A549 (cell line): Measurements from ENCODE around the gene COQ4. TPM values are rescaled to one million over a fixed set of nuclear protein-coding genes. Genes with fewer than 3 reads are reported as not detected.

ENCODE experiments used
- ATAC-seq, 2 experiments: fragments of 200-7000 bp in 1 of 2; fragments of >200 bp in 1 of 2; cut with Nextera tagmentation in 1 of 2; cut with Tn5 transposase in 1 of 2; 3 replicates each; pipeline versions ENCODE4 v1.8.0 to v1.9.1; 2018 to 2020; ENCODE audit warnings: mild to moderate bottlenecking in 1 of 2, moderate library complexity in 1 of 2
- CTCF ChIA-PET: fragments of 300-600 bp; sonication (Branson Sonifier 250); formaldehyde crosslinking; extraction: SDS; loops from one replicate; lab custom pipeline; 2021; ENCODE audit warnings: antibody characterized with exemption, inconsistent platforms; lab: Yijun Ruan, JAX
- POLR2A ChIA-PET: fragments of 350-600 bp; formaldehyde crosslinking; extraction: SDS; loops from one replicate; lab custom pipeline; 2021; ENCODE audit warnings: antibody characterized with exemption, inconsistent platforms; lab: Yijun Ruan, JAX
- DNase-seq, 2 experiments: peaks; one replicate each; pipeline versions ENCODE4 v3.0.0 to v3.0.0-alpha.2; 2011 to 2016; ENCODE audit warnings: low read depth in 1 of 2, low spot score in 1 of 2
- FAIRE-seq: peaks from 2 replicates; lab custom pipeline; 2011; peaks lifted over from hg19 to GRCh38; lab: Jason Lieb, UNC
- H3K27ac ChIP-seq, 2 experiments: fragments of >200 bp; sonication (Bioruptor Twin); formaldehyde crosslinking; 3 replicates each; pipeline ENCODE4 v1.5.1; 2016 to 2017
- H3K4me1 ChIP-seq: fragments of >200 bp; sonication (Bioruptor Twin); formaldehyde crosslinking; 3 replicates; pipeline ENCODE4 v1.6.1; 2016
- H3K4me2 ChIP-seq: fragments of >200 bp; sonication (Bioruptor Twin); formaldehyde crosslinking; 3 replicates; pipeline ENCODE4 v1.6.1; 2016
- H3K4me3 ChIP-seq: fragments of >200 bp; sonication (Bioruptor Twin); formaldehyde crosslinking; 3 replicates; pipeline ENCODE4 v1.5.1; 2016
- H3K9me3 ChIP-seq: fragments of >200 bp; sonication (Bioruptor Twin); formaldehyde crosslinking; 3 replicates; pipeline ENCODE4 v1.6.1; 2016
- BCL3 ChIP-seq: fragments of >200 bp; sonication (Bioruptor Twin); formaldehyde crosslinking; IDR thresholded peaks from 3 replicates; pipeline ENCODE4 v1.6.1; 2016
- E2F6 ChIP-seq: IDR thresholded peaks from 2 replicates; pipeline ENCODE4 v1.6.1; 2012; ENCODE audit warnings: low read depth, borderline replicate concordance
- EP300 ChIP-seq, 2 experiments: fragments of >200 bp; sonication (Bioruptor Twin); formaldehyde crosslinking; IDR thresholded peaks; 2 replicates in 1 of 2; 3 replicates in 1 of 2; pipeline ENCODE4 v1.6.1; 2016 to 2017
- FOSB ChIP-seq: fragments of 250-450 bp; sonication (Bioruptor Pico); IDR thresholded peaks from 2 replicates; pipeline ENCODE4 v1.5.0; 2020; ENCODE audit warnings: mild to moderate bottlenecking, moderate library complexity
- HOXA7 ChIP-seq: fragments of 250-450 bp; sonication (Bioruptor Pico); IDR thresholded peaks from 2 replicates; pipeline ENCODE4 v1.5.0; 2020; ENCODE audit warnings: mild to moderate bottlenecking, moderate library complexity
- JUN ChIP-seq, 2 experiments: fragments of >200 bp; sonication (Bioruptor Twin); formaldehyde crosslinking; IDR thresholded peaks; 2 replicates in 1 of 2; 3 replicates in 1 of 2; pipeline ENCODE4 v1.6.1; 2016 to 2017
- JUNB ChIP-seq: fragments of >200 bp; sonication (Bioruptor Twin); formaldehyde crosslinking; IDR thresholded peaks from 2 replicates; pipeline ENCODE4 v1.6.1; 2016
- MAFK ChIP-seq: fragments of 450-650 bp; IDR thresholded peaks from 2 replicates; pipeline ENCODE4 v1.6.1; 2014; ENCODE audit not compliant: partially characterized antibody
- MAZ ChIP-seq: fragments of 150-350 bp; IDR thresholded peaks from 2 replicates; pipeline ENCODE4 v1.6.1; 2014; ENCODE audit warnings: antibody characterized with exemption, low read depth, low read length, borderline replicate concordance
- NPAS2 ChIP-seq: fragments of 250-450 bp; sonication (Bioruptor Pico); IDR thresholded peaks from 2 replicates; pipeline ENCODE4 v1.8.0; 2022; ENCODE audit warnings: mild to moderate bottlenecking, moderate library complexity, borderline replicate concordance
- NR3C1 ChIP-seq: fragments of >200 bp; sonication (Bioruptor Twin); formaldehyde crosslinking; IDR thresholded peaks from 3 replicates; pipeline ENCODE4 v1.6.1; 2017
- PHF8 ChIP-seq: fragments of 200-600 bp; sonication (generic); IDR thresholded peaks from 2 replicates; pipeline ENCODE4 v1.6.1; 2016; ENCODE audit warnings: low read depth, mild to moderate bottlenecking, antibody characterized with exemption, moderate library complexity, borderline replicate concordance
- RARB ChIP-seq: fragments of 250-450 bp; sonication (Bioruptor Pico); IDR thresholded peaks from 2 replicates; pipeline ENCODE4 v1.8.0; 2021; ENCODE audit warnings: mild to moderate bottlenecking, moderate library complexity
- RFX5 ChIP-seq: fragments of 450-650 bp; IDR thresholded peaks from 2 replicates; pipeline ENCODE4 v1.7.1; 2014; ENCODE audit warnings: antibody characterized with exemption, mild to moderate bottlenecking, moderate library complexity
- RNF2 ChIP-seq: fragments of 200-600 bp; sonication (generic); IDR thresholded peaks from 2 replicates; pipeline ENCODE4 v1.6.1; 2016; ENCODE audit warnings: low read depth, mild to moderate bottlenecking, antibody characterized with exemption, moderate library complexity, borderline replicate concordance
- SREBF2 ChIP-seq: fragments of 450-650 bp; IDR thresholded peaks from 2 replicates; pipeline ENCODE4 v1.6.1; 2014; ENCODE audit warnings: mild to moderate bottlenecking, moderate library complexity
- TP53 ChIP-seq: fragments of 250-450 bp; sonication (Bioruptor Pico); IDR thresholded peaks from 2 replicates; pipeline ENCODE4 v1.5.0; 2021; ENCODE audit warnings: mild to moderate bottlenecking, moderate library complexity
- ZC3H11A ChIP-seq: fragments of 450-650 bp; IDR thresholded peaks from 2 replicates; pipeline ENCODE4 v1.6.1; 2014; ENCODE audit warnings: antibody characterized with exemption, mild to moderate bottlenecking
- WGBS: methylation state at CpG from one replicate; pipeline ENCODE4 v1.1.6; 2017; ENCODE audit errors: missing lambda C conversion rate; 5-methylcytosine and 5-hydroxymethylcytosine counted together
- polyA plus RNA-seq, 4 experiments: library from polyadenylated mRNA; depleted of rRNA in 3 of 4; stranded (reverse); fragments of >200 nt; fragmentation: RNase III in 1 of 4; extraction: RNeasy Plus Mini Kit Qiagen cat#74134 plus additional on column Dnase treatment in 1 of 4; gene quantifications; 2 replicates in 3 of 4; 3 replicates in 1 of 4; pipeline ENCODE4 v1.2.3, GENCODE V29; 2011 to 2017
- TF ChIP-seq, protein P1 (sequence below): fragments of >200 bp; sonication (Bioruptor Twin); formaldehyde crosslinking; IDR thresholded peaks from 2 replicates; pipeline ENCODE4 v1.6.1; 2016

The COQ4 gene
- polyA plus RNA-seq, 2 of the 4 experiments (the other 2 are of a cell fraction) = 32.5 to 41.3 TPM

GRCh38 chr9:128286440-128286839, 36.2 kb upstream of the COQ4 start:
- ChIA-PET POLR2A (interaction anchor here (3.7 kb wide), 1 partner anchor 11 kb away, joined by 19 read pairs; the partner anchor contains the start of genes GOLGA2 and SWI5), CTCF (interaction anchor here (1.0 to 17.8 kb wide), 4 partner anchors 10 to 81 kb away, joined by 3 to 206 read pairs (median 30); no protein-coding TSS in a partner anchor)
- 89% methylated on average over 6 of the region's 6 CpGs for WGBS

GRCh38 chr9:128288273-128289004, 34.2 kb upstream of the COQ4 start:
- TF ChIP-seq BCL3 = no peak
- no peak for TF ChIP-seq RNF2
- no peak for TF ChIP-seq ZC3H11A
- no peak for TF ChIP-seq FOSB
- TF ChIP-seq HOXA7 (CRISPR knock-in tag) = no peak
- no peak for TF ChIP-seq SREBF2
- TF ChIP-seq, protein P1, sequence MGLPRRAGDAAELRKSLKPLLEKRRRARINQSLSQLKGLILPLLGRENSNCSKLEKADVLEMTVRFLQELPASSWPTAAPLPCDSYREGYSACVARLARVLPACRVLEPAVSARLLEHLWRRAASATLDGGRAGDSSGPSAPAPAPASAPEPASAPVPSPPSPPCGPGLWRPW = no peak
- WGBS = 72% methylated on average over 11 of the region's 11 CpGs
- Histone ChIP-seq H3K4me1 (no peaks in the 10 kb centered on the region), H3K4me3 (no peak overlapping the region), H3K9me3 (no peaks in the 10 kb centered on the region), H3K4me2 (no peak overlapping the region), H3K27ac (no peak overlapping the region)
- ChIA-PET POLR2A (interaction anchor here (0.5 to 3.7 kb wide), 2 partner anchors 13 to 20 kb away, joined by 3 to 19 read pairs; partner anchors contain the start of genes GOLGA2 and SWI5), CTCF (interaction anchor here (0.8 to 17.8 kb wide), 7 partner anchors 8 to 150 kb away, joined by 3 to 206 read pairs (median 5); no protein-coding TSS in a partner anchor)
- DNase-seq = no peak
- FAIRE-seq = no peak
- peak; percentile 36 to 60; a peak in 4 of 6 replicates for ATAC-seq

More at GRCh38 chr9:128286440-128286839, 36.2 kb upstream of the COQ4 start:
- H3K4me2 ChIP-seq = no peak overlapping the region
- no peaks in the 10 kb centered on the region for H3K4me1 ChIP-seq
- TF ChIP-seq RFX5 (no peak), JUNB (no peak), NR3C1 (no peak), JUN (IDR thresholded peaks at IDR 0.05) (no peak), RARB (CRISPR knock-in tag) (no peak), E2F6 (no peak), EP300 (IDR thresholded peaks at IDR 0.05) (no peak), PHF8 (no peak), ZC3H11A (no peak), NPAS2 (no peak), MAZ (no peak)
- H3K9me3 ChIP-seq = no peaks in the 10 kb centered on the region
- no peak overlapping the region for H3K27ac ChIP-seq
- ATAC-seq (no peak), FAIRE-seq (no peak), DNase-seq (no peak)
- H3K4me3 ChIP-seq = no peak overlapping the region

GRCh38 chr9:128292009-128292408, 30.6 kb upstream of the COQ4 start:
- H3K4me3 ChIP-seq = no peak overlapping the region
- no peak for TF ChIP-seq TP53 (CRISPR knock-in tag)
- TF ChIP-seq MAFK = peak; percentile 78
- TF ChIP-seq, all 56 proteins: peak for 1
- POLR2A ChIA-PET = no interaction called here
- no peak for ATAC-seq
- CTCF ChIA-PET = interaction anchor here (0.5 to 17.8 kb wide), 10 partner anchors 8 to 343 kb away, joined by 3 to 206 read pairs (median 4); partner anchors contain the start of genes GOLGA2 and SWI5
- Histone ChIP-seq H3K9me3 (no peaks in the 10 kb centered on the region), H3K4me2 (no peak overlapping the region), H3K4me1 (peaks cover 17% of the 10 kb centered on the region), H3K27ac (no peak overlapping the region)
- FAIRE-seq = no peak
- no peak for DNase-seq
- WGBS = 89% methylated on average over 3 of the region's 3 CpGs
